GM23338 (cell line): ENCODE measurements around the gene RAB11FIP4. TPM values are rescaled to one million over a fixed set of nuclear protein-coding genes. Genes with fewer than 3 reads are reported as not detected.

ENCODE experiments used
- ATAC-seq: fragments of 200-7000 bp; cut with Tn5 transposase; 3 replicates; pipeline ENCODE4 v1.9.1; 2020
- DNase-seq: peaks from one replicate; pipeline ENCODE4 v3.0.0-alpha.2; 2015; ENCODE audit warnings: low spot score
- H2AFZ ChIP-seq: fragments of 200-600 bp; sonication (generic); 2 replicates; pipeline ENCODE4 v1.8.0; 2016; ENCODE audit warnings: antibody characterized with exemption, mild to moderate bottlenecking, moderate library complexity
- H3F3A ChIP-seq: fragments of 200-600 bp; sonication (generic); replicated peaks from 2 replicates; pipeline ENCODE4 v1.8.0; 2017; ENCODE audit warnings: antibody characterized with exemption, mixed run types, low read depth
- H3K27ac ChIP-seq: fragments of 200-600 bp; sonication (generic); 2 replicates; pipeline ENCODE4 v1.6.1; 2016; ENCODE audit warnings: low read depth
- H3K27me3 ChIP-seq: fragments of 200-600 bp; sonication (generic); 2 replicates; pipeline ENCODE4 v1.8.0; 2016; ENCODE audit warnings: mild to moderate bottlenecking, mixed run types, moderate library complexity; ENCODE audit not compliant: insufficient read depth
- H3K36me3 ChIP-seq: fragments of 200-600 bp; sonication (generic); 2 replicates; pipeline ENCODE4 v1.8.0; 2016; ENCODE audit warnings: mild to moderate bottlenecking; ENCODE audit not compliant: insufficient read depth
- H3K4me1 ChIP-seq: fragments of 200-600 bp; sonication (generic); 2 replicates; pipeline ENCODE4 v1.8.0; 2016; ENCODE audit warnings: mild to moderate bottlenecking, moderate library complexity; ENCODE audit not compliant: insufficient read depth
- H3K4me2 ChIP-seq: fragments of 200-600 bp; sonication (generic); 2 replicates; pipeline ENCODE4 v1.7.1; 2017; ENCODE audit warnings: mixed run types
- H3K4me3 ChIP-seq: fragments of 200-600 bp; sonication (generic); 2 replicates; pipeline ENCODE4 v1.6.1; 2016; ENCODE audit warnings: mixed run types
- H3K79me2 ChIP-seq: fragments of 200-600 bp; sonication (generic); replicated peaks from 2 replicates; pipeline ENCODE4 v1.8.0; 2017; ENCODE audit warnings: mild to moderate bottlenecking; ENCODE audit not compliant: insufficient read depth
- H3K9me2 ChIP-seq: fragments of 200-600 bp; sonication (generic); 2 replicates; pipeline ENCODE4 v1.8.0; 2017; ENCODE audit not compliant: insufficient read depth
- H4K20me1 ChIP-seq: fragments of 200-600 bp; sonication (generic); replicated peaks from 2 replicates; pipeline ENCODE4 v1.8.0; 2017; ENCODE audit warnings: mild to moderate bottlenecking; ENCODE audit not compliant: insufficient read depth
- H3K27ac Mint-ChIP-seq: 2 replicates; pipeline ENCODE4 v1.8.0; 2020; ENCODE audit warnings: inconsistent platforms, mild to moderate bottlenecking, moderate library complexity, mixed read lengths
- H3K27me3 Mint-ChIP-seq: 3 replicates; pipeline ENCODE4 v1.8.0; 2022; ENCODE audit warnings: low read depth, mild to moderate bottlenecking, moderate library complexity, mixed read lengths, inconsistent platforms; ENCODE audit not compliant: insufficient read depth, poor library complexity
- H3K36me3 Mint-ChIP-seq: 3 replicates; pipeline ENCODE4 v1.8.0; 2021; ENCODE audit warnings: low read depth, mild to moderate bottlenecking, inconsistent platforms, moderate library complexity, mixed read lengths
- H3K4me1 Mint-ChIP-seq: 3 replicates; pipeline ENCODE4 v1.8.0; 2020; ENCODE audit warnings: mild to moderate bottlenecking, inconsistent platforms, mixed read lengths
- H3K4me3 Mint-ChIP-seq: 3 replicates; pipeline ENCODE4 v1.8.0; 2021; ENCODE audit warnings: moderate library complexity, mild to moderate bottlenecking, inconsistent platforms, mixed read lengths
- H3K9me3 Mint-ChIP-seq: 3 replicates; pipeline ENCODE4 v1.8.0; 2020; ENCODE audit warnings: moderate library complexity, mild to moderate bottlenecking, inconsistent platforms, mixed read lengths
- CTCF ChIP-seq, 2 experiments: fragments of 200-600 bp in 1 of 2; sonication (generic) in 1 of 2; conservative IDR thresholded peaks; 2 replicates each; pipeline versions ENCODE4 v1.5.1 to v1.6.1; 2016 to 2017; ENCODE audit warnings: antibody characterized with exemption in 2 of 2, low read depth in 2 of 2, mild to moderate bottlenecking in 2 of 2, moderate library complexity in 1 of 2
- ETS1 ChIP-seq: IDR thresholded peaks from 2 replicates; pipeline ENCODE4 v1.6.1; 2016; ENCODE audit warnings: antibody characterized with exemption
- EZH2 ChIP-seq: fragments of 200-600 bp; sonication (generic); IDR thresholded peaks from one replicate; pipeline ENCODE4 v1.8.0; 2017; ENCODE audit warnings: antibody characterized with exemption, mild to moderate bottlenecking, low read depth; ENCODE audit not compliant: unreplicated experiment
- EZH2phosphoT487 ChIP-seq: fragments of 200-600 bp; sonication (generic); IDR thresholded peaks from one replicate; pipeline ENCODE4 v1.8.1; 2018; ENCODE audit warnings: antibody characterized with exemption; ENCODE audit not compliant: unreplicated experiment
- JUNB ChIP-seq: IDR thresholded peaks from one replicate; pipeline ENCODE4 v1.6.1; 2016; ENCODE audit warnings: antibody characterized with exemption; ENCODE audit not compliant: unreplicated experiment
- NANOG ChIP-seq: IDR thresholded peaks from 2 replicates; pipeline ENCODE4 v1.6.1; 2016; ENCODE audit warnings: antibody characterized with exemption, borderline replicate concordance
- POLR2AphosphoS5 ChIP-seq: IDR thresholded peaks from 2 replicates; pipeline ENCODE4 v1.6.1; 2016; ENCODE audit warnings: antibody characterized with exemption, low read depth
- REST ChIP-seq: IDR thresholded peaks from one replicate; pipeline ENCODE4 v1.6.1; 2018; ENCODE audit warnings: antibody characterized with exemption; ENCODE audit not compliant: unreplicated experiment
- STAT1 ChIP-seq: IDR thresholded peaks from one replicate; pipeline ENCODE4 v1.6.1; 2016; ENCODE audit warnings: antibody characterized with exemption; ENCODE audit not compliant: unreplicated experiment
- ZNF114 ChIP-seq: fragments of 250-450 bp; sonication (Bioruptor Pico); IDR thresholded peaks from 2 replicates; pipeline ENCODE4 v1.5.0; 2020; ENCODE audit warnings: mild to moderate bottlenecking, moderate library complexity
- ZNF331 ChIP-seq: fragments of 250-450 bp; sonication (Bioruptor Pico); IDR thresholded peaks from 2 replicates; pipeline ENCODE4 v1.5.0; 2020; ENCODE audit warnings: low read depth, mild to moderate bottlenecking, moderate library complexity
- polyA plus RNA-seq: library from polyadenylated mRNA; unstranded; fragments of >200 nt; fragmentation: Nextera tagmentation; extraction: Ambion mirVana; gene quantifications from 2 replicates; pipeline ENCODE4 v1.2.1, GENCODE V29; 2016
- total RNA-seq: library from RNA; depleted of rRNA; stranded (reverse); fragments of >200 nt; shearing (Covaris generic); gene quantifications from 2 replicates; pipeline ENCODE4 v1.2.3, GENCODE V29; 2014

RAB11FIP4 gene
- total and polyA plus RNA-seq, 2 experiments from 2014 or later: 26.0 to 65.6 TPM

- TF ChIP-seq EZH2phosphoT487 (no peak), REST (no peak), EZH2 (peak; percentile 53), CTCF (conservative IDR thresholded peaks at IDR 0.05; ENCODE audit: low read depth in 2 of 2) (no peak)
- Histone ChIP-seq H3K4me3 (peak overlapping the region; percentile 65), H3F3A (0 out of 2 replicates have a peak, but pooled peaks cover 9% of the 10 kb centered on the region), H4K20me1 (peaks cover 3% of the 10 kb centered on the region; the same call in 1 of the 2 replicates), H3K4me1 (peaks cover 26% of the 10 kb centered on the region), H3K4me2 (peak overlapping the region; percentile 80), H3K9me2 (no peaks in the 10 kb centered on the region), H2AFZ (peak overlapping the region; percentile 76), H3K79me2 (0 out of 2 replicates have a peak, but pooled peaks cover 3% of the 10 kb centered on the region), H3K27me3 (peaks cover 28% of the 10 kb centered on the region), H3K36me3 (no peaks in the 10 kb centered on the region), H3K27ac (no peak overlapping the region)
- ATAC-seq (peak; percentile 24), DNase-seq (peak; percentile 49)
- peak overlapping the region; percentile 72 for H3K4me3 Mint-ChIP-seq
- H3K27ac Mint-ChIP-seq: no peak overlapping the region
- peaks cover 22% of the 10 kb centered on the region for H3K27me3 Mint-ChIP-seq
- peaks cover 39% of the 10 kb centered on the region for H3K4me1 Mint-ChIP-seq
- H3K9me3 Mint-ChIP-seq: no peaks in the 10 kb centered on the region
- peaks cover 3% of the 10 kb centered on the region; the same call in 1 of the 3 replicates for H3K36me3 Mint-ChIP-seq
These were observed 168.4 kb downstream of the RAB11FIP4 start for GRCh38 chr17:31559584-31560501.

GRCh38 chr17:31560616-31561235, 169.3 kb downstream of the RAB11FIP4 start:
- Histone ChIP-seq H3K79me2 (0 out of 2 replicates have a peak, but pooled peaks cover 3% of the 10 kb centered on the region), H3K36me3 (no peaks in the 10 kb centered on the region), H4K20me1 (peaks cover 3% of the 10 kb centered on the region; the same call in 1 of the 2 replicates), H3K4me3 (peak overlapping the region; percentile 65), H3K9me2 (no peaks in the 10 kb centered on the region), H3F3A (0 out of 2 replicates have a peak, but pooled peaks cover 9% of the 10 kb centered on the region), H2AFZ (peak overlapping the region; percentile 66), H3K27ac (no peak overlapping the region), H3K27me3 (peaks cover 28% of the 10 kb centered on the region), H3K4me1 (peaks cover 31% of the 10 kb centered on the region), H3K4me2 (peak overlapping the region; percentile 80)
- peaks cover 48% of the 10 kb centered on the region for H3K4me1 Mint-ChIP-seq
- H3K4me3 Mint-ChIP-seq: peak overlapping the region; percentile 72
- peaks cover 3% of the 10 kb centered on the region; the same call in 1 of the 3 replicates for H3K36me3 Mint-ChIP-seq
- H3K27me3 Mint-ChIP-seq: peaks cover 26% of the 10 kb centered on the region
- H3K9me3 Mint-ChIP-seq: no peaks in the 10 kb centered on the region
- DNase-seq (peak; percentile 47), ATAC-seq (peak; percentile 7; the same call in 2 of the 3 replicates)
- no peak overlapping the region for H3K27ac Mint-ChIP-seq
- TF ChIP-seq JUNB (no peak), ZNF331 (CRISPR knock-in tag) (no peak), POLR2AphosphoS5 (no peak), REST (no peak), ZNF114 (CRISPR knock-in tag) (no peak), NANOG (no peak), ETS1 (no peak), STAT1 (no peak), EZH2 (no peak)
